ENCODE results near the gene FGF9.

Gene FGF9

DNA sequence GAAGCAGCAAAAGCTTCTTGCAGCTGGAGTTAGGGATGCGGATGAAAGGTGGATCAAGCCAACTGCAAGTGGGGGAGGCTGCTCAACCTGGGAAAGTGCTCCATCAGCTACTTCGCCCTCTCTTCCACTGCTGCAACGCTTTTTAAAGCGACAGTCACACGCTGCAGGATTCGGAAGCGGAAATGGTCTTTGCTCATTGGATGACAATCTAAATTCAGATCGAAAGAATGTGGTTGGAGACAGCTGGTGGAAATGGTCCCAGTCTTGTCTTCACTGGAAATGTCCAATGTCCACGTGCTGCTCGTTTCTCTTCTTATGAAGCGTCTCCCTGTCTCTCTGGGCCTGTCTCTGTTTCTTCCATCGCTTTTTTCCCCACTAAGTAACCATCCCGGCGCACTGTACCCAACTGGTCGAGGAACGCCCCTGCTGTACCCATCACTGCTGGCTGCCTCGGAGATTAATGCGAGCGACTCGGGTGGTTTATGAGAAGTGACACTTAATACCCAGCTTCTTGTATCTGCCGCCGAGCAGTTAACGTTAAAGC is 2.1 kb upstream of the FGF9 start:
- TF ChIP-seq, protein P1, sequence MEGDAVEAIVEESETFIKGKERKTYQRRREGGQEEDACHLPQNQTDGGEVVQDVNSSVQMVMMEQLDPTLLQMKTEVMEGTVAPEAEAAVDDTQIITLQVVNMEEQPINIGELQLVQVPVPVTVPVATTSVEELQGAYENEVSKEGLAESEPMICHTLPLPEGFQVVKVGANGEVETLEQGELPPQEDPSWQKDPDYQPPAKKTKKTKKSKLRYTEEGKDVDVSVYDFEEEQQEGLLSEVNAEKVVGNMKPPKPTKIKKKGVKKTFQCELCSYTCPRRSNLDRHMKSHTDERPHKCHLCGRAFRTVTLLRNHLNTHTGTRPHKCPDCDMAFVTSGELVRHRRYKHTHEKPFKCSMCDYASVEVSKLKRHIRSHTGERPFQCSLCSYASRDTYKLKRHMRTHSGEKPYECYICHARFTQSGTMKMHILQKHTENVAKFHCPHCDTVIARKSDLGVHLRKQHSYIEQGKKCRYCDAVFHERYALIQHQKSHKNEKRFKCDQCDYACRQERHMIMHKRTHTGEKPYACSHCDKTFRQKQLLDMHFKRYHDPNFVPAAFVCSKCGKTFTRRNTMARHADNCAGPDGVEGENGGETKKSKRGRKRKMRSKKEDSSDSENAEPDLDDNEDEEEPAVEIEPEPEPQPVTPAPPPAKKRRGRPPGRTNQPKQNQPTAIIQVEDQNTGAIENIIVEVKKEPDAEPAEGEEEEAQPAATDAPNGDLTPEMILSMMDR (conservative IDR thresholded peaks at IDR 0.05; ENCODE audit: low read depth, low read length) = no peak
- H3K4me3 ChIP-seq (ENCODE audit: low read length) = peak overlapping the region; percentile 55
- no peak for DNase-seq (ENCODE audit: low read depth)

GRCh38 chr13:21670006-21670882 is 629 bp upstream of the FGF9 start:
- TF ChIP-seq, protein P1 (conservative IDR thresholded peaks at IDR 0.05; ENCODE audit: low read depth, low read length) = peak; percentile 11
- no peak for DNase-seq (ENCODE audit: low read depth)
- peak overlapping the region; percentile 55 for H3K4me3 ChIP-seq (ENCODE audit: low read length)

DNA sequence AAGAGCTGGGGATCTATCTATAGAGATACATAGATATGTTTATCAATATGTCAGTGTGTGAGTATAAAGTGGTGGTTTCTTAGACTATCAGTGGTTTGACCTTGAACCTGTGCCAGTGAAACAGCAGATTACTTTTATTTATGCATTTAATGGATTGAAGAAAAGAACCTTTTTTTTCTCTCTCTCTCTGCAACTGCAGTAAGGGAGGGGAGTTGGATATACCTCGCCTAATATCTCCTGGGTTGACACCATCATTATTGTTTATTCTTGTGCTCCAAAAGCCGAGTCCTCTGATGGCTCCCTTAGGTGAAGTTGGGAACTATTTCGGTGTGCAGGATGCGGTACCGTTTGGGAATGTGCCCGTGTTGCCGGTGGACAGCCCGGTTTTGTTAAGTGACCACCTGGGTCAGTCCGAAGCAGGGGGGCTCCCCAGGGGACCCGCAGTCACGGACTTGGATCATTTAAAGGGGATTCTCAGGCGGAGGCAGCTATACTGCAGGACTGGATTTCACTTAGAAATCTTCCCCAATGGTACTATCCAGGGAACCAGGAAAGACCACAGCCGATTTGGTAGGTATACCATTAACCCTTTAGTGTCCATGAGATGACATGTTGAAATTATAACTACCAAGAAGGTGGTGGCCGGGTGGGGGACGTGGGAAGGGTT is 880 bp downstream of the FGF9 start:
- DNase-seq (ENCODE audit: low read depth) = no peak
- H3K4me3 ChIP-seq (ENCODE audit: low read length) = no peak overlapping the region
- TF ChIP-seq, protein P1 (conservative IDR thresholded peaks at IDR 0.05; ENCODE audit: low read depth, low read length) = no peak

DNA sequence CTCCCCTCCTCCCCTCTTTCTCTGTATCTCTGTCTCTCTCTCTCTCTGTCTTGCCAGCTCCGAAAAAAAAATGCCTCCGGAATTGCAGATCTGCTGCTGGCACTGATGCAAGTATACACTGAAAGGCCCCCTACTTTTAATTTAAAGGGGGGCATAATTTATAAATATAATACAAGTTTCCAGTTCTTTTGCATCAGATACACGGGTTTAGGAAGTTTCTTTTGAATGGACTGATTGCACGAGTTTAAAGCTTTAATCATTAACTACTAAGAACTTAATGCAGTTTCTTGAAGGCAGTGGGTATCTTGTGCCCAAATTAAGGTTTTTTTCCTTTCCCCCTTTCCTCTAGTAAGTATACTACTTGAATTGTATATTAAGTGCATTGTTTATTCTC is 1.4 kb downstream of the FGF9 start:
- no peak for DNase-seq (ENCODE audit: low read depth)
- no peak overlapping the region for H3K4me3 ChIP-seq (ENCODE audit: low read length)
- TF ChIP-seq, protein P1 (conservative IDR thresholded peaks at IDR 0.05; ENCODE audit: low read depth, low read length) = no peak

DNA sequence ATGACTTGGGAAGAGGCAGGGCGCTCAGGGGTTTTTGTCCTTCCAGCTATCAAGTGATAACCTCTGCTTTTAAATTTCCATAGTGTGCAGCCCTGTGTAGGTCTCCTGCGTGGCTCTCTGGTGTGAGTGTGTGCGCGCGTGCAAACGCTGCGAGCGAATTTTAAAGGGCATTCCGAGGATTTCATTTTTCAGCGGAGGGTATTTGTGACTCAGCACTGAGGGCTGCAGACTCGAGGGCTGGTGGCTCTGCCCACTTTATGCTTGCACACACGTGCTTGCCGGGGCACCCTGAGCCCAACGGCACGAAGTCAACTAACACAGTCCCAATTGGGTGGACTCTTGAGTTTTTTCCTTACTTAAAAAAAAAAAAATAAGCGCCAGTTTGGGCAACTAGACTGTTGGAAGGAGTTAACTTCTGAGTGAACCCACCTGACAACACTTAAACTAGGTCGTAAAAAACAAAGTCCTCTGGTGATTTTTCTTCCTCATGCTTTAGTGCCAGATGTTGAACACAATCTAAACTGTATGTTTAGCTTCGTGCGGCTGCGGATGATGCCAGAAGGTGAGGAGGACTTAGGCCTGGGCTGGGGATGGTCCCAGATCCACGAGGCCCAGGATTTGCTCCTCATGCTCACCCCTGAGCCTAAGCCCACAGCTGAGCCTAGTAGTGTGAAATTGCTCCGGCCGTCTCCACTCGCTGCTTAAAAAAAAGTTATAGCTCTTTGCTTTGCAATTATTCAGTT is 2.1 kb downstream of the FGF9 start:
- TF ChIP-seq, protein P1 (conservative IDR thresholded peaks at IDR 0.05; ENCODE audit: low read depth, low read length) = no peak
- H3K4me3 ChIP-seq (ENCODE audit: low read length) = peak overlapping the region; percentile 35
- no peak for DNase-seq (ENCODE audit: low read depth)

DNA sequence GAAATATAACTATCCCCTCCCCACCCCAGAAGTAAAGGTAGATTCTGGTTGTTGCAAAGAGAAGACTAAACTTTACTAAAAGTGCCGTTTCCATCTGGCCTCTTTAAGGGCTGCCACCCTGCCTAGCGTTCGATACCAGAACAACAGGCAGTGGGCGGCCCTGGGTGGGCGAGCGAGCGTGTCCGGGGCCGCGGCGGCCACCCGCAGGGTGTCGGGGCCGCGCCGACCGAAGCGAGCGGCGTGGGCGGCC is 2.6 kb downstream of the FGF9 start:
- H3K4me3 ChIP-seq (ENCODE audit: low read length) = peak overlapping the region; percentile 35
- TF ChIP-seq, protein P1 (conservative IDR thresholded peaks at IDR 0.05; ENCODE audit: low read depth, low read length) = no peak
- DNase-seq (ENCODE audit: low read depth) = no peak
